HEK293T (cell line): Measurements from ENCODE around the gene CANX.

Experiments
- CTCF ChIA-PET: fragments of 350-600 bp; formaldehyde crosslinking; extraction: SDS; loops from one replicate; lab custom pipeline; 2021; ENCODE audit warnings: antibody characterized with exemption, inconsistent platforms; lab: Yijun Ruan, JAX
- POLR2A ChIA-PET: fragments of 350-600 bp; formaldehyde crosslinking; extraction: SDS; loops from one replicate; lab custom pipeline; 2020; ENCODE audit warnings: antibody characterized with exemption, inconsistent platforms; lab: Yijun Ruan, JAX
- DNase-seq: peaks from one replicate; pipeline ENCODE4 v3.0.0; 2012; ENCODE audit warnings: mixed read lengths; ENCODE audit errors: extremely low spot score
- ARNT ChIP-seq: fragments of 450-650 bp; IDR thresholded peaks from 2 replicates; pipeline ENCODE4 v1.6.1; 2017; ENCODE audit warnings: mild to moderate bottlenecking
- BHLHE40 ChIP-seq: fragments of 450-650 bp; IDR thresholded peaks from 2 replicates; pipeline ENCODE4 v1.6.1; 2016; ENCODE audit warnings: mild to moderate bottlenecking, moderate library complexity, borderline replicate concordance
- CTBP1 ChIP-seq: fragments of 450-650 bp; IDR thresholded peaks from 2 replicates; pipeline ENCODE4 v1.6.1; 2016; ENCODE audit warnings: borderline replicate concordance
- ELF4 ChIP-seq: fragments of 450-650 bp; IDR thresholded peaks from 2 replicates; pipeline ENCODE4 v1.6.1; 2017; ENCODE audit warnings: antibody characterized with exemption
- FOXA1 ChIP-seq: fragments of 450-650 bp; IDR thresholded peaks from 2 replicates; pipeline ENCODE4 v1.6.1; 2016; ENCODE audit warnings: mild to moderate bottlenecking
- FOXK2 ChIP-seq: fragments of 450-650 bp; IDR thresholded peaks from 2 replicates; pipeline ENCODE4 v1.6.1; 2016; ENCODE audit warnings: mild to moderate bottlenecking
- FOXM1 ChIP-seq: fragments of 450-650 bp; IDR thresholded peaks from 2 replicates; pipeline ENCODE4 v1.6.1; 2017; ENCODE audit warnings: mild to moderate bottlenecking, borderline replicate concordance
- HDGF ChIP-seq: fragments of 450-650 bp; IDR thresholded peaks from 2 replicates; pipeline ENCODE4 v1.6.1; 2017; ENCODE audit warnings: antibody characterized with exemption, borderline replicate concordance
- L3MBTL2 ChIP-seq: fragments of 450-650 bp; conservative IDR thresholded peaks from 2 replicates; pipeline ENCODE4 v1.6.1; 2016; ENCODE audit warnings: mild to moderate bottlenecking
- LEF1 ChIP-seq: fragments of 450-650 bp; IDR thresholded peaks from 2 replicates; pipeline ENCODE4 v1.6.1; 2017; ENCODE audit warnings: mild to moderate bottlenecking, borderline replicate concordance
- NFRKB ChIP-seq: fragments of 450-650 bp; IDR thresholded peaks from 2 replicates; pipeline ENCODE4 v1.6.1; 2016; ENCODE audit warnings: mild to moderate bottlenecking, moderate library complexity
- PKNOX1 ChIP-seq: fragments of 450-650 bp; IDR thresholded peaks from 2 replicates; pipeline ENCODE4 v1.6.1; 2016
- SP1 ChIP-seq: fragments of 450-650 bp; IDR thresholded peaks from 2 replicates; pipeline ENCODE4 v1.6.1; 2017
- SUZ12 ChIP-seq: fragments of 450-650 bp; IDR thresholded peaks from 2 replicates; pipeline ENCODE4 v1.6.1; 2016; ENCODE audit warnings: mild to moderate bottlenecking
- TARDBP ChIP-seq: fragments of 450-650 bp; IDR thresholded peaks from 2 replicates; pipeline ENCODE4 v1.6.1; 2016
- ZNF384 ChIP-seq: fragments of 450-650 bp; IDR thresholded peaks from 2 replicates; pipeline ENCODE4 v1.6.1; 2016

CANX gene

GRCh38 chr5:179773686-179774040 is 74.9 kb downstream of the CANX start:
- ChIA-PET POLR2A (no interaction called here), CTCF (no interaction called here)
- DNase-seq, result no peak
- TF ChIP-seq HDGF, result no peak
- no peak for TF ChIP-seq PKNOX1
- TF ChIP-seq ARNT, result no peak
- no peak for TF ChIP-seq CTBP1

- no peak for DNase-seq
- ChIA-PET POLR2A (no interaction called here), CTCF (no interaction called here)
These were observed 75.7 kb downstream of the CANX start for GRCh38 chr5:179774442-179774841.

GRCh38 chr5:179776411-179776938 is 77.7 kb downstream of the CANX start:
- TF ChIP-seq FOXA1, result no peak
- no peak for TF ChIP-seq LEF1
- TF ChIP-seq FOXM1, result no peak
- no peak for TF ChIP-seq TARDBP
- no peak for DNase-seq
- POLR2A ChIA-PET, result no interaction called here
- CTCF ChIA-PET, result interaction anchor here (0.7 to 2.9 kb wide), 2 partner anchors 14 to 25 kb away, joined by 6 to 9 read pairs; no protein-coding TSS in a partner anchor

More at GRCh38 chr5:179774442-179774841, 75.7 kb downstream of the CANX start:
- TF ChIP-seq CTBP1 (no peak), FOXM1 (no peak), SUZ12 (no peak), L3MBTL2 (no peak), TARDBP (no peak), ZNF384 (no peak), HDGF (no peak), FOXK2 (no peak), LEF1 (no peak), ARNT (no peak), BHLHE40 (no peak), PKNOX1 (no peak), ELF4 (no peak), FOXA1 (no peak), SP1 (no peak)

GRCh38 chr5:179777456-179777855 is 78.7 kb downstream of the CANX start:
- ChIA-PET CTCF (interaction anchor here (0.6 to 2.9 kb wide), 2 partner anchors 15 to 22 kb away, joined by 3 to 9 read pairs; no protein-coding TSS in a partner anchor), POLR2A (no interaction called here)

GRCh38 chr5:179777909-179778308 is 79.1 kb downstream of the CANX start:
- TF ChIP-seq CTBP1 (no peak), HDGF (no peak), SP1 (no peak), SUZ12 (no peak), L3MBTL2 (no peak), LEF1 (no peak), FOXA1 (no peak), FOXK2 (no peak), PKNOX1 (no peak)
- POLR2A ChIA-PET, result no interaction called here
- CTCF ChIA-PET, result interaction anchor here (2.9 kb wide), 1 partner anchor 15 kb away, joined by 9 read pairs; no protein-coding TSS in a partner anchor
- DNase-seq, result no peak

More at GRCh38 chr5:179777456-179777855, 78.7 kb downstream of the CANX start:
- DNase-seq, result no peak
- TF ChIP-seq FOXK2, result no peak
- no peak for TF ChIP-seq SUZ12

- TF ChIP-seq SP1 (no peak), CTBP1 (no peak), BHLHE40 (no peak), ARNT (no peak), SUZ12 (no peak), ELF4 (no peak), PKNOX1 (no peak), HDGF (no peak), TARDBP (no peak), NFRKB (no peak), L3MBTL2 (no peak), LEF1 (no peak), FOXA1 (no peak)
- ChIA-PET POLR2A (no interaction called here), CTCF (interaction anchor here (1.2 kb wide), 1 partner anchor 16 kb away, joined by 3 read pairs; no protein-coding TSS in a partner anchor)
- no peak for DNase-seq
These were observed 79.8 kb downstream of the CANX start for GRCh38 chr5:179778591-179778990.

GRCh38 chr5:179779826-179780225 is 81.1 kb downstream of the CANX start:
- POLR2A ChIA-PET, result no interaction called here
- TF ChIP-seq FOXA1 (no peak), L3MBTL2 (no peak), FOXK2 (no peak), HDGF (no peak), BHLHE40 (no peak), LEF1 (no peak), ELF4 (no peak), CTBP1 (no peak), NFRKB (no peak), SUZ12 (no peak), SP1 (no peak), ZNF384 (no peak), PKNOX1 (no peak), FOXM1 (no peak), TARDBP (no peak), ARNT (no peak)
- no peak for DNase-seq
- CTCF ChIA-PET, result interaction anchor here (0.9 to 1.1 kb wide), 2 partner anchors 12 to 17 kb away, joined by 4 read pairs; no protein-coding TSS in a partner anchor
